ENCODE measurements around the gene VWA8. TPM values are rescaled to one million over a fixed set of nuclear protein-coding genes. Genes with fewer than 3 reads are reported as not detected.

VWA8 gene
- total RNA-seq, 4 donors from 2014 or later, result 27.1 to 39.7 (median 30.4) TPM

GRCh38 chr13:41608839-41609177 is 352.1 kb downstream of the VWA8 start:
- Histone ChIP-seq H3K4me1 (peaks cover 0 to 40% of the 10 kb centered on the region in 2 donors), H3K27me3 (no peaks in the 10 kb centered on the region), H3K4me3 (replicated peaks in 1 of 3) (no peak overlapping the region), H3K27ac (peak overlapping the region in 1 of 3 donors; percentile 69), H3K36me3 (peaks cover 0 to 3% of the 10 kb centered on the region in 2 donors), H3K9me3 (no peaks in the 10 kb centered on the region)
- 82 to 86% methylated on average over 1 of the region's 1 CpG for WGBS, 2 donors
- intact Hi-C loops (cut with DNase I), result no loop called here
- TF ChIP-seq POLR2A (IDR thresholded peaks at IDR 0.05), result no peak
- TF ChIP-seq CTCF (IDR thresholded peaks at IDR 0.05), result no peak
- DNase-seq, result no peak

GRCh38 chr13:41608111-41608838 is 352.6 kb downstream of the VWA8 start:
- Histone ChIP-seq H3K9me3 (no peaks in the 10 kb centered on the region), H3K4me3 (replicated peaks in 1 of 3) (no peak overlapping the region), H3K36me3 (peaks cover 0 to 3% of the 10 kb centered on the region in 2 donors), H3K27me3 (no peaks in the 10 kb centered on the region), H3K4me1 (peaks cover 0 to 43% of the 10 kb centered on the region in 2 donors), H3K27ac (no peak overlapping the region)
- intact Hi-C loops (cut with DNase I), result no loop called here
- DNase-seq, result no peak
- 94% methylated on average over 5 of the region's 5 CpGs for WGBS, 2 donors
- TF ChIP-seq CTCF (IDR thresholded peaks at IDR 0.05) (no peak), POLR2A (IDR thresholded peaks at IDR 0.05) (no peak)

DNA sequence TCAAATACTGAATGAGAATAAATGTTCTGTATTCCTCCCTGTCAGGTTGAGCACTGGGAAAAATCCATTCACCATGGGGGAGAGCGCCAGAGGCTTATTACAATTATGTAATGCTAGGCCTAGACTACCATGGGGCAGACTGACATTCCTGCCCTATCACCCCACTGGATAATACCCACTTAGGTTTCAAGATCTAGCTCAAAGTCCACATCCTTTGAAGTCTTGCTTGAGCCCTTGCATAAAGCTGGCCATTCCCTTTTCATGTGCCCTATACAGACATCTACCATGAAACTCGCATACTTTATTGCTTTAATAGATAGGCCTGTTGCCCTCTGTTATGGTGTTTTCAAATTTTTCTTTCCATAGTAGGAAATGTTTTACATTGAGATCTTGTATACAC is 354.3 kb downstream of the VWA8 start:
- intact Hi-C loops (cut with DNase I), result no loop called here
- Histone ChIP-seq H3K36me3 (peaks cover 0 to 3% of the 10 kb centered on the region in 2 donors), H3K27me3 (no peaks in the 10 kb centered on the region), H3K4me3 (replicated peaks in 1 of 3) (no peak overlapping the region), H3K27ac (no peak overlapping the region), H3K4me1 (peaks cover 0 to 43% of the 10 kb centered on the region in 2 donors), H3K9me3 (no peaks in the 10 kb centered on the region)
- no peak for DNase-seq
- TF ChIP-seq POLR2A (IDR thresholded peaks at IDR 0.05) (no peak), CTCF (IDR thresholded peaks at IDR 0.05) (no peak)
- WGBS, 2 donors, result 95 to 97% methylated on average over 2 of the region's 2 CpGs

GRCh38 chr13:41605319-41606285 is 355.3 kb downstream of the VWA8 start:
- peaks cover 0 to 35% of the 10 kb centered on the region in 2 donors for H3K4me1 ChIP-seq
- no peaks in the 10 kb centered on the region for H3K27me3 ChIP-seq
- H3K27ac ChIP-seq, result no peak overlapping the region
- WGBS, 2 donors, result 91 to 92% methylated on average over 5 of the region's 5 CpGs
- intact Hi-C loops (cut with DNase I), result no loop called here
- DNase-seq, result no peak
- TF ChIP-seq CTCF (IDR thresholded peaks at IDR 0.05) (no peak), POLR2A (IDR thresholded peaks at IDR 0.05) (no peak)
- H3K4me3 ChIP-seq (replicated peaks in 1 of 3), result no peak overlapping the region
- H3K9me3 ChIP-seq, result no peaks in the 10 kb centered on the region
- no peaks in the 10 kb centered on the region for H3K36me3 ChIP-seq

DNA sequence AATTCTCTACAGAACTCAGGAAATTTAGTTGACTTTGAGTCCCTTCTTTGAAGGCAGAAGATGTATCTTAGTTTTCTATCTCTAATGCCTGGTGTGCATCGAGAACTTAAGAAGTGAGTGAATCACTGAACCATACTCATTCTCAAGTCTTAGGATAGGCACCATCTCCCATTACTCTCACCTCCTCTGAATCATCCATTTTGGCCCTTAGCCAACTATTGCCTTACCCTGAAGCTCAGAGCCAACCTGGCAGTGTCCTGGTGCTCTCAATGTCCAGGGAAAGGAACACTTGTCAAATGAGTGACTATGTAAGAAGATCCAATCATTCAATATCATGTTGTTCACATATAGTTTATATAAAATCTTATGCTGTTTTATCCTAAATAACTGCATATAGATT is 357.0 kb downstream of the VWA8 start:
- Histone ChIP-seq H3K27ac (no peak overlapping the region), H3K4me3 (replicated peaks in 1 of 3) (no peak overlapping the region), H3K9me3 (no peaks in the 10 kb centered on the region), H3K36me3 (no peaks in the 10 kb centered on the region), H3K27me3 (no peaks in the 10 kb centered on the region), H3K4me1 (peaks cover 0 to 18% of the 10 kb centered on the region in 2 donors)
- 50 to 58% methylated on average over 1 of the region's 1 CpG for WGBS, 2 donors
- DNase-seq, result peak; percentile 24 to 26
- intact Hi-C loops (cut with DNase I), result no loop called here
- TF ChIP-seq CTCF (IDR thresholded peaks at IDR 0.05) (no peak), POLR2A (IDR thresholded peaks at IDR 0.05) (no peak)

Data from thyroid gland (tissue), 4 donors.